Activated CD4-positive, alpha-beta T cell treated with anti-CD3 and anti-CD28 coated beads, Interleukin-2, amount 50 U/mL, for 16 hours (primary cell): ENCODE data around the gene KCND2.

Source experiments
- DNase-seq: peaks from one replicate; pipeline ENCODE4 v3.0.0-alpha.2; 2020

The KCND2 gene

DNA sequence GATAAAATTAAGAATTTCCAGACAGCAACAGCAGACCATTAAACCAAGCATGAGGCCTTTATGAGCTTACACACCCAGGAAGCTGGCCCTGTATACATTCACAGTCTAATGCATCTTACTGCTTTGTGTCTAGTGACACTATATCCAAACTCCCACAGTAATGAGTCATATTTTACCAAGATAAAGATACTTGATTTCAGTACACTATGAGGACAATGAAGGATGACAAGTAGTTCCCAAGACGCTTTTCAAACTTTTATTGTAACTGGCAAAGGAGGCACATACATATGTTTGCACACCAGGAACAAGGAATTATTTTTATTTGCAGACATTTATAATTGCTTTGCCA lies 437.0 kb downstream of the KCND2 start:
- DNase-seq = no peak

DNA sequence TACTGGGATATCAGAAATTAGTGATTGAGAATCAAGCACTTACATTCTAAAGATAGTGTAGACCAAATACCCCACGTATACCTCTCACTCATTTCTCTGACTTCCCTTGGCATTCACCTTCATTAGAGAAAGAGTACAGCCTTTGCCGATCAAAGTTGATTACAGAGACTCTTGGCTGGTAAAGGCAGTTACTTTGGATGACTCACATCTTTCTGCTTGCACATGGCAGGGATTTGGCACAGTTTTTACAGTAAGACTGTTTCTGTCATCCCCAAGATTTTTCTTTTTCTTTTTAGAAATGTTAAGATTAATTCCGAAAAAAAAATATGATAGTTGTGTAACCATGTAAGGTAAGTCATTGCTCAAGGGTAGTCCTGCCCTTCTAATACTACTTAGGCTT lies 442.0 kb downstream of the KCND2 start:
- DNase-seq = no peak

DNA sequence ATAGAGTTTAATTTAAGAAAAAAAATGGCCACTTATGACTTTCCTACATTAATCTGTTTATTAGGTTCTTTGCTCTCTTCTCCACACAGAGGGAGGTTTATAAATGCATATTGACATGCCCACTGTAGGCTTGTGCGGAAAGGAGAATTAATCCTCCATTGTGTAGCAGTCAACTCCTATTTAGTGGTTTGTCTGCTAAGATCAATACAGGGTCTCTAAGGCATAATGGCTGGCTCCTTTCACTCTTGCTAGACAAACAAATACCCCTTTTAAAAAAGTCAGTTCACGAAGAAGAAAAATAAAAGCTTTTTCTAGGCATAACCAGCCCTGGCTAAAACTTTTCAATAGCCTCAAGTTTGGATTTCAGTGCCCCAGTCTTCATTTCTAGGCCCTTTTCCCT lies 443.3 kb downstream of the KCND2 start:
- no peak for DNase-seq

DNA sequence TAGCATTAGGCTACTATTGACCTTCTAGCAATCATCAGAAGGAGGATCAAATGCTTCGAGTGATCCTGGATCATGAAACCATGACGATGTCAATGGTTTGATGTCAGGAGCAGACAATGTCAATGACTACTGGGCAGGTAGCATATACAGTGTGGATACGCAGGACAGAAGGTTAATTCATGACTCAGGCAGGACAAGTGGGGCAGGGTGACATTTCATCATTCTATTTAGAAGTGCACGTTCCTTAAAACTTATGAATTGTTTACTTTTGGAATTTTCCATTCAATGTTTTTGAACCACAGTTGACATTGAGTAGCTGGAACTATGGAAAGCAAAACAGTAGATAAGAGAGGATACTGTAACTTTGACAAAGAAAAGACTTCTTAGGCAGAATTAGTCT lies 444.2 kb downstream of the KCND2 start:
- DNase-seq = no peak

DNA sequence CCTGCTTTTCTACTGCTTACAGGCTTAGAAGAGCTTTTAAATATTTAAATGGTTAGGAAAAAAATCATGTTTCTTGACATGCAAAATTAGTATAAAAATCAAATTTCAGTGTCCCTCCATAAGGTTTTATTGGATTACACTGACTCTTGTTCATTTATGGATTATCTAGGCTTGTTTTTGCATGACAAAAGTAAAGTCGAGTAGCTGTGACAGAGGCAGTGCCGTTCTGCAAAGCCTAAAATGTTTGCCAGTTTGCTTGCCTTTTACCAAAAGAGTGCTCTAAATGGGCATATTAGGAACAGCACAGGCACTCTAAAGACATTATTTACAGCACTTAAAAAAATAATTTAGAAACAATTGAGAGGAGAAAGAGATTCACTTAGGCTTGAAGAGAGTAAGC lies 445.4 kb downstream of the KCND2 start:
- DNase-seq = no peak

DNA sequence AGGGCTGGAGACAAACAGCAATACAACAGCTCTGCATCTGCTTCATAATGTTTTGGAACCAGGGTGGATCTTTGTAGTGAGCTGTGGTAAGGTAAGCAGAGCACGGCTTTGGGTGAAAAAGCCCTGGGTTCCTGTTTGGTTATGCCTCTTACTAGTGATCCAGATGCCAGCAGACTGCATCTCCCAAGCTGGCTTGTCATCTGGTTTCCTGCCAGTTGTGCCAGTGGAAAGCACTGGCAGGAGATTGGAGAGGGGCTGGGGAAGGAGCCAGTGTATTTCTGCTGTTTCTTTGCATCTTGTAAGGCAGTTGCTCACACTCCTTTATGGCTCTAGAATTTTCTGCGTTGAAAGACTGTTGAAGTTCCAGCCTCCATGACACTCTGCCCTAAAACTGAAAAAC lies 447.3 kb downstream of the KCND2 start:
- DNase-seq = no peak

DNA sequence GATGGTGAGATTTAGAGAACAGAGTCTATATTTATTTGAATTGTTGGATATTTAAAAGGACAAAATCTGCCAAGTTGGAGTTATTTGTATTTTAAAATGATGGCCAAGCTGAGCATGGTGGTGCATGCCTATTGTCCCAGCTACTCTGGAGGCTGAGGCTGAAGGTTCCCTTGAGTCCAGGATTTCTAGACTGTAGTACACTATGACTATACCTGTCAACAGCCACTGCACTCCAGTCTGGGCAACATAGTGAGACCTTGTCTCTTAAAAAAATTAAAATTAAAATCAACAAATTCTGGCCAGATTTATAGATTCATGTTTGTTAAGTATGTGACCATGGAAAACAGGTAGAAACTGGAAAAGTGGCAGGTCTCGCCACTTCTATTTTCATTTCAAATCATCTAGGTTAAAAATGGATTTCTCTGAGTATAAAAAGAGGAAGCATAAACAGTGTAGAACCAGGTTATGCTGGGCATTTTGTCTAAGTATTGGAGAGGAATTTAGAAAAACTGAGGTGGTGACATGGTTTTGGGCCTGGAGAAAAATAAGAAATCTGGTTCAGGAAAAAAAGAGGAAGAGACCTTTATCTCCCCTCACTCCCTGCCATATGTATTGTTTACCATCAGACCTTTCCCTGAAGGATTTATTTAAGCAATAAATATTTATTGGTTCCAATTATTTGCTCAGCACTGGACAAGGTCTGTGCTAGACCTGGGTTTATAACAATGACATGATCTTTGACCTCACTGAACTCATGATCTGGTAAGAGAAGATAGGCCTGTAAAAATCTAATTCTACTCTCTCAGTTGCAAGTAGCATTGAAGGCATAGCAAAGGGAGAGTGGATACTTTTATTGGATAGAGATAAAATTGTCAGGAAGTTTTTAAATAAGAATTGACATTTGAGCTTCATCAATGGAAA lies 450.8 kb downstream of the KCND2 start:
- no peak for DNase-seq

DNA sequence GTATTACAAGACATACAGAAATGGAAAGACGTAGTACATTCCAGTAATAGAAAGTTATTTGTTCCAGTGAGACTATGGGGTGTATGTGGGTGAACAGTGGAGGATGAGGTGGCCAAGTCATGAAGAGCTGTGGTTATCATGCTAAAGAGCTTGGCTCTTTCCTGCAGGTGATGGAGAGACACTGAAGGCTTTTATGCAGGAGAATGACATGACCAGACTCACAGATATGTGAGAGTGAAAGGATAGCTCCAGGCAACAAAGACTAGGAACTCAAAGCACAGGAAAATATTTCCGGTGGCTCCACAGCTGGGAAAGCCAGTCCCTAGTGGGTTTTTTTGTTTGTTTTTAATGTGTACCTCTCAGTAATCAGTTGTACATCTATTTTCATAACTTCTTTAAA lies 451.5 kb downstream of the KCND2 start:
- DNase-seq = no peak

DNA sequence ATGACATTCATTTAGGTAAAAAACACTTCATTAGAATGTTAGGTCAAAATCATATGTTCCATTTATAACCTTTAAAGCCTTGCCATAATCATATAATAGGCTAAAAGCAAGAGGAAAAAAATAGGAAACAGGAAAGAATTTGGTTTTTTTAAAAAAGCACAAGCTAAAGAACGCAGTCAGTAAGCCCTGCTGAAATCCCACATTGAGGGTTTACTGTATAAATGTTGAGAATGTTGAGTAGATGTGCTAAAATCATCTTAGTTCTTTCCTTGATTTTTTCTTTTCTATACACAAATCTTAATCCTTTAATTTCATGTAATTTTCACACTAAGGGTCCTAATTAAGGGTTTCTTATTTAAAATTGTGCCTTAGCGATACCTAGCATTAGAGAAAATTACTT lies 452.0 kb downstream of the KCND2 start:
- no peak for DNase-seq

DNA sequence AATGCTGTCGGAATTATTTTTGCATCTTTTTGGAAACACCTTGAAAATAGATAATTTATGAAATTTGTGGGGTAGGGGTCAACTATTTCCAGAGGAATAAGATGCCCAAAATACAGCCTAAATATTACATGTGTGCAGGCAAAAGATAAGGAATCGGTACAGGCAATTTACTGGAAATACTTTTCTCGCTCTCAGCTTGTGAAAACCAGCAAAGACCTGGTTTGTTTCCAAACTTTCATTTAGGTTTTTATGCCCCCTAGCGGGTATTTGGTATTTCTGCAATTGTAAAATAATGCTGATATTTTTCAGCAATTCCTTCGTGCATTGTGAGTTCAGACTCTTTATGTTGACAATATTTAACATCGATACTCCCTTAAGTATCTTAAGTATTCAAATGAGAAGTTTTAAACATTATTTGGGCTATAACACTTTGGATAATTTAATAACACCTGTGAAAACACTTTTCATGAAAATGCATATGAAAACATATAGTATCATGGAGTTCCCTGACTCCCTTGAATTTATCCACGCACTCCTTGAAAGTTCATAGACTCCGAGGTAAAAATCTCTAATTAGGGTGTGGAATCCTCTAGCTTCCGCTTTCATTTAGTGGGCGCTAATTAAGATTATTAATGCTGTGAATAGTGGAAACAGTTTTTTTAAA lies 452.5 kb downstream of the KCND2 start:
- DNase-seq = peak; percentile 27

DNA sequence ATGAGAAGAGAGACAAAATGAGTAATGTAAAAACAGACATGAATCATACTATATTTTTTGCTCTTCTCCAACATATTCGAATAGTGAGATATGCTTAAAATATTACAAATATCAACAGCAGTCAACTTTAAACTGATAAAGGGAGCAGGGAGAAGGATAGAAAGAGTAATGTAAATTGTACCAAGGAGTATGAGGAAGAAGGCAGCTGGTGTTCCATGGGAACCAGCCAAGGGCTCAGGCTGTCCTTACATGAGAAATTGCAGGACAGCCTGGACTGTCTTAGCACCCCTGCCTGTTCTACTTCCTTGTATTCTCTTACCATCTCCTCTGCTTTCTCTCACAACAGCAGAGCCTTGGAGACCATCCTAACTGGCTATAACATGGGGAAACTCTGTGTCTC lies 456.3 kb downstream of the KCND2 start:
- no peak for DNase-seq

DNA sequence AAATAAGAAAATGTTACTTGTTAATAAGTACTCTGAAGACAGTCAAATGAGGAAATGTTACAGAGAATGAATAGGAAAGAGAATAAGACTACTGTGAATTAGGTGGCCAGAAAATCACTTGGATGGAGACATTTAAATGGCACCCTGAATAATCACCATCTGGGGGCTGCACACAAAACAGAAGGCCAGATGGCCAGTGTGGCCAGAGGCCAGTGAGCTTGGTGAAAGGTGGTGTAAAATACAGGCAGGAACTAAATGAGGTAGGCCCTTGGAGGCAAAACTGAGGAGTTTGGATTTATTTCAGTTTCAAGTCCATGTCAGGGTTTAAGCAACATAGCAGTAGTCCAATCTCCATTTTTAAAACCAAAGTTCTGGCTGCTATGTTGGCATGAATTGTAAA lies 458.3 kb downstream of the KCND2 start:
- no peak for DNase-seq

DNA sequence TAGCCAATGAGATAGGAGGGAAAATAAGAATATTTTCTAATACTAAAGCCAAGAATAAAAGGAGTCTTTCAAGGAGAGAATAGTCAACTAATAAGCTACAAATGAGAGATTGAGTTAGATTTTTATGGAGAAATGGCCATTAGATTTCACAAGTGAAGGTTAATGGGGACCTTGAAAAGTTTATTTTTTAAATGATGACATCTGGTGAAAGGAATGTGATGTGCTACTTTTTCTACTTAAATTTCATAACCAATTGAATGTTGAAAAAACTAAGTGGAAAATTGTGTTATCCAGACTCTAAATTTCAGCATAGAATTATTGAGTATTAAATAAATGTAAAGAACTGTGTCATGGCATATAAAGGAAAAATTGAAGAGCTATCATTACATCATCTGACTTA lies 459.3 kb downstream of the KCND2 start:
- DNase-seq = no peak

DNA sequence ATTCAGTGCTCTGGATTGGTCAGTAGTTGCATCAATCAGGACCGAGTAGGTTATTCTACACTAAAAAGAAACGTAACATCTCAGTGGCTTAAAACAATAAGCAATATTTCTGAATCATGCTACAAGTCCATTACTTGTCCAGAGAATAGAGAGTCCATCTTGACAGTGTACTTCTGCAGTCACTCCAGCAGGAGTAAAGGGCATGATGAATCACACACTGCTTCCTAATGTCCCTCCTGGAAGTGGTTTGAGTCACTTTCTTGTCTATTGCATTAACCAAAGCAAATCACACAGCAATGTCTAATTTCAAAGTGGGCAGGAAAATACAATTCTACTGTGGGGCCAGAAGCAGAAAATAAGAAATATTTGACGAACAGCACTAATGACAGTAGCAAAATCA lies 460.2 kb downstream of the KCND2 start:
- no peak for DNase-seq

DNA sequence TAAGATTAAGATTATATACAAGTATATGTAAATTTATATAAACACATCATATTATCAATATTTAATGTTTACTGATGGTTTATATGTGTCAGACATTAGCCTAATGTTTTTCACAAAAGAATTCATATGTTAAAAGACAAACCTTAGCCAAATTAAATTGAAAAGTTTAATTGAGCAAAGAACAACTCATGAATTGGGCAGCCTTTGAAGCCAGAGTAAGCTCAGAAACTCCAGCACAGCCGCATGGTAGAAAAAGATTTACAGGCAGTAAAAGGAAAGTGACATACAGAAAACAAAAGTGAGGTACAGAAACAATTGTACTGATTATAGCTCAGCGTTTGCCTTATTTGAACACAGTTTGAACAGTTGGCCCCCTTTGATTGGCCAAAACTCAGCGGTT lies 460.9 kb downstream of the KCND2 start:
- DNase-seq = no peak

DNA sequence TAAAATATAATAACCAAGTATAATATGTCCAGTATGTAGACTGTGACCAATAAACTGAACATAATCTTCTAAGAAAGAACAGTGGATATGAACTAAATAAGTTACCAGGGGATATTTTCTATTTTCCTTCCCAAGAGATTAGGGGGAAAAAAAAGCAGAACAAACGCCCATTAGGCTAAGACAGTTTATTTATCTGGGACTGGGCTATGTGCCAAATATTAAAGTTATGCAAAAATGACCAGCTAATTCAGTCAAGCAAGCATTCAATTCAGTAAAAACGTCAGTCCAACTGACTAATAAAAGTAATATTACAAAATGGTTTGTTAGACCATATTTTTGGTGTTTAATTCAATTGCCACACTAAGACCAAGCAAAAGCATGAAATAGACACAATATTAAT lies 462.8 kb downstream of the KCND2 start:
- DNase-seq = no peak

DNA sequence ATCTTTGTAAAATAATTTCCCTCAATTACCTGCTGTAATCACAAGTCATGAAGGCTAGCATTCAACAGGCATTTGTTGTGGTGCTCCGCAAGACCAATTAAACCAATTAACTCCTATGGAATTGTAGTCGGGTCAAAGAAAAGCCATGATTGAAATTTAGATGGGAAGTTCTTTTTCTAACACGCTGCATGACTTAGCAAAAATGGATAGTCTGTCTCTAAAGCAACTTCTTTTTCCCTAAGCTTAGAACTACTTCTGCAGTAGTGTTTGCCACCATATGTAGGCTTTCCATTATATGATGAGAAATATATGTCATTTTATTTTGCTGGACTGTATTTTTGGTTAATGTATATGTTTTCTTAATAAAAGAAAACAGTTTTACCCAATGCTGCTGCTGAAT lies 465.8 kb downstream of the KCND2 start:
- no peak for DNase-seq

DNA sequence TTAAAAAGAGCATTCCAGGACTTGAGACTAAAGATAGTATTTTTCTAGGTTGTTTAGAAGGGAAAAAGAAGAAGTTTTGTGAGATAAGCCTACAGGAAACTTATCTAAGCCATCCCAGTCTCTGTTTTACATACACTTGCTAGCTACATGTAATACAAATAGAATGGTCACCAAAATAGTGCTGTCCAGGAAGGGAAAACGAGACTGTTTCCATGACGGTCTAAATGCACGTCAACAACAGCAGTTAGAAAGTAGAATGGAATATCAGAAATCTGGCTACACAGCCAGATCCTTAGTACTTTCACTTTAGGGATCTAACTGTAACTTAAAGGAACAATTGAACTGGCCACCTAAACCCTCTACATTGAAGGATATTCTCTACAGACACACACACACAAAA lies 467.4 kb downstream of the KCND2 start:
- DNase-seq = no peak

DNA sequence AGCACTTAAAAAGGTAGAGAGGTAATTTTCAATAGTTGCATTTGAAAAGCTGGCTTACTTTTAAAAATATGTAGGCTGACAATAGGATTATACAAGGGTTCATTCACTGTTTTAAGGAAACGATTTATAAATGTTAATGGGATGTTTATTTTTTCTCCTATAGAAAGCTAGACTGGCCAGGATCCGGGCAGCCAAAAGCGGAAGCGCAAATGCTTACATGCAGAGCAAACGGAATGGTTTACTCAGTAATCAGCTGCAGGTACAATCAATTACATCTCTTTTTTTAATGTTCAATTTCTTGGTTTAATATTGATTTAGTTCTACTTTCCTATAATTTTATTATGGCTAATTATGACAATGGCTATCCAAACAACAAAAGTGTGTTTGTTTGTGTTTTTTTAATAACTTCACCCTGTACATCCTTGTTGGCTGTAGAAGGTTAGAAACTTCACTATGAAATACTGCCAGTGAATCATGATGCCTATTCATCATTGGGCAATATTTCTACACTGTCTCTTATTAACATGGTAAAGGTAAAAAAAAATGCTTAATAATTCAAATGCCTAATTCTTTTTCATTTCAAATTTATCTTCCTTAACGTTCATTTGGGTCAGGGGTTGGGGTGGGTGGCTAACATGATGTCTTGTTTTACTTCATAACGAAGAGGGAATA lies 468.5 kb downstream of the KCND2 start:
- no peak for DNase-seq

DNA sequence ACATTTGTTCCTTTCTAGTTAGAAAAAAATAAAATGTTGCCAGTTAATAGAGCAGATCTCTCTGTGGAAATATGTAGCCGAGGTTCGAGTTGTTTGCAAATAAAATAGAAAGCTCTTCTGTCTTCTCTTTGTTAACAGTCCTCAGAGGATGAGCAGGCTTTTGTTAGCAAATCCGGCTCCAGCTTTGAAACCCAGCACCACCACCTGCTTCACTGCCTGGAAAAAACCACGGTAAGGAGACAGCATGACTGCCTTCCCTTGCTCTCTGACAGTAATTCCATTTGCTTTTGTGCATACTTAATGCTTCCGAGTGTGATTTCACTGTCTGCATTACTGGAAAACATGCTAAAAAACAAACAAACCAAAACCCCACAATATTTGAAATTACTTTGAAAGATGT lies 469.4 kb downstream of the KCND2 start:
- DNase-seq = no peak

DNA sequence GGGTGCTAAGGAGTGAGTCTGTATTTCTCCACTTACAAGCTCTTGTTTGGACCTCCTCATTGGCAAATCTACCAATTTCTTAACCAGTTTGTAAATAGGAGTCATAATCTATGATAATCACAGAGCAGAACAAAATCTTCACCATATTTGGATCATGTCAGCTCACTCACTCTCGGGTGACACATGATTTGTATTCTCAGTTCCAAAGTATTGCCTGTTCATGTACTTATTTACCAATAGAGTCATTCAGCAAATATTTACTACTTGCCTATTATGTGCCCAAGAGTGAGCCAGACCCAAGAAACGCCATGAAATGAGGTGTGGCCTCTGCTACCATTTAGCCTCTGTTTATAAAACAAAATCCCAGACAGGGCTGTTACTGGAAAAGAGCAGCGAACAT lies 470.2 kb downstream of the KCND2 start:
- no peak for DNase-seq

DNA sequence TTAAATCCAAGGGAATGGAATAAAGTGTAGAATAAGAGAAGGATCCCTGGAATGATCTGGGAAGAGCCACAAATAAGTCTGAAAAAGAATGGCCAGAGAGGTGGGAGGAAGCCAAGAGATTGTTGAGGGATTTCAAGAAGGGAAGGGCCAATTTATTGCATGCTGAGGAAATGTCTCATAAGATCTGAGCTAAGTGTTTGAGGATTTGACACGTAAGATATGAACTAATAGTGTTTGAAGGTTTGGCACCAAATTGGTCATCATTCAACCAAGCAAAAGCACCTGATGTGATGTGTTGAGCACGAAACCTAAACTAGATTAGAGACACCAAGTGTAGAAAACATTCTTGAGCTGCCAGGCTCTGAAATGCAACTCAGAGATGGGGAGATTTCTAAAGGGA lies 487.1 kb downstream of the KCND2 start:
- peak; percentile 64 for DNase-seq

DNA sequence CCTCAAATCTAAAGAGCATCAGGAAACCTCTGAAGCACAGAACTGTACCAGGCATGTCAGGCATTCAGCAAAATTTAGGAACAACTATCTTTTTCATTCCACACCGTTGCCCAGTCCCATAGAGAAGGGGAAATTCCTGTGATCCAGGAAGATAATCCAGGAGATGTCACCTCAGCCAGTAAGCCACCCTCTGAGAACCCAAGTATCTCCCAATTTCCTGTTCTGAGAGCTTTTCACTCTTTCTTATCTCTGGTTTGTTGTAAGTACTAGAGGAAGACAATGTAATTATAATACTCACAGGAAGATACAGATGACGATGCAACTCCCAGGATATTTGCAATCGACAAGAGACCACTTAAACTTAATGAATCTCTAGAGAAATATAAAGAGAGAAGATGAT lies 487.9 kb downstream of the KCND2 start:
- no peak for DNase-seq

DNA sequence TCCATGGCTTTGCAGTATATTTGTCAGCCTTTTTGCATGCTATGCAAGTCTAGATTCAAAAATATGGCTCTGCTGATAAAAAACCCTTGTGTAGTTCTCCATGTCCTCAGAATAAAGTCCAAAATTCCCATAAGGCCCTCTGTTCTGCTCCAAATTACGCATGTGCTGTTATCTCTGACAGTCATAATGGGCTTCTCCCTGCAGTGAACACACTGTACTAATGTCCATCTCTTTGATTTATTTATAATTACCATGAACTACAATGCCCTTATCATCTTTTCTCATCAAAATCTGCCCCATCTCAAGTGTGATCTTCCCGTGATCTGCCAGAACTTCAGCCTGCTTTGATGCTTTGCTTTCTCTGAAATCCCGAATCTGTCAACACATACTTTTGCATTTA lies 497.2 kb downstream of the KCND2 start:
- DNase-seq = no peak
